Measurements from ENCODE around the gene ZBTB7C.
A peak's percentile ranks its signal among the peaks of the same experiment; 100 is the strongest.

GRCh38 chr18:48028081-48028480, 381.1 kb downstream of the ZBTB7C start:
- TF ChIP-seq CTCF (IDR thresholded peaks at IDR 0.05) (peak; percentile 20; the same call in 1 of the 2 replicates), POLR2AphosphoS5 (IDR thresholded peaks at IDR 0.05; ENCODE audit: low read depth, low read length) (no peak), SMC3 (IDR thresholded peaks at IDR 0.05; ENCODE audit: low read depth, low read length) (no peak), NRF1 (IDR thresholded peaks at IDR 0.05; ENCODE audit: low read depth, low read length) (no peak), TAF1 (IDR thresholded peaks at IDR 0.05; ENCODE audit: borderline replicate concordance, low read depth, low read length) (no peak), SIN3A (IDR thresholded peaks at IDR 0.05; ENCODE audit: borderline replicate concordance, low read depth, low read length) (no peak), GABPA (IDR thresholded peaks at IDR 0.05; ENCODE audit: low read depth) (no peak)

Measured in SK-N-SH (cell line).